Left lung (tissue), 10 donors: ENCODE measurements around the gene NID1. TPM values are rescaled to one million over a fixed set of nuclear protein-coding genes. Genes with fewer than 3 reads are reported as not detected.

Source experiments
- ATAC-seq: fragments of 200-7000 bp; cut with Tn5 transposase; one replicate; pipeline ENCODE4 v1.9.1; 2020; ENCODE audit warnings: moderate library complexity
- DNase-seq, 4 donors: peaks; one replicate each; pipeline ENCODE4 v3.0.0-alpha.2; 2013 to 2020
- H3K27ac ChIP-seq, 2 donors: fragments of 200-600 bp; sonication (generic) in 1 of 2; one replicate each; pipeline versions ENCODE4 v1.5.0 to v1.8.0; 2020 to 2021
- H3K27me3 ChIP-seq, 2 donors: fragments of 200-600 bp; sonication (generic) in 1 of 2; one replicate each; pipeline versions ENCODE4 v1.5.0 to v1.8.0; 2020 to 2021
- H3K36me3 ChIP-seq, 2 donors: fragments of 200-600 bp; sonication (generic) in 1 of 2; one replicate each; pipeline versions ENCODE4 v1.5.0 to v1.8.0; 2020 to 2021
- H3K4me1 ChIP-seq, 2 donors: fragments of 200-600 bp; one replicate each; pipeline ENCODE4 v1.8.0; 2021
- H3K4me3 ChIP-seq, 2 donors: fragments of 200-600 bp; sonication (generic) in 1 of 2; one replicate each; pipeline versions ENCODE4 v1.5.0 to v1.8.0; 2020 to 2021; ENCODE audit warnings: mild to moderate bottlenecking in 1 of 2
- H3K9me3 ChIP-seq, 2 donors: fragments of 200-600 bp; sonication (generic) in 1 of 2; one replicate each; pipeline versions ENCODE4 v1.5.0 to v1.8.0; 2020 to 2021
- intact Hi-C, 2 donors: fragments of 100-400 bp; cut with DNase I; formaldehyde crosslinking; loops; one replicate each; pipeline versions ENCODE4 v1.11.2 to v1.14.2; 2022
- polyA plus RNA-seq, 6 donors: library from polyadenylated mRNA; unstranded; fragments of 120-200 nt; gene quantifications; one replicate each; pipeline ENCODE4 v1.2.1, GENCODE V29; 2013; ENCODE audit not compliant: insufficient read length in 6 of 6
- total RNA-seq, 2 donors: library from RNA; stranded (reverse); fragmentation: NEBNext Ultra II Directional; extraction: Animal tissue kit (Norgen Biotek cat#: 25700); gene quantifications; one replicate each; pipeline ENCODE4 v1.2.1, GENCODE V29; 2021
- TF ChIP-seq, protein P1 (sequence below), 2 donors: fragments of 200-600 bp; sonication (generic) in 1 of 2; IDR thresholded peaks; one replicate each; pipeline versions ENCODE4 v1.5.0 to v1.8.0; 2021; ENCODE audit warnings: antibody characterized with exemption in 2 of 2
- donor health status: DM: no; HTN: yes; CAD: no.
- donor health status: DM: no; HTN: no; CAD: no.

The NID1 gene
- total and polyA plus RNA-seq, 8 donors: 55.4 to 233 (median 218) TPM

DNA sequence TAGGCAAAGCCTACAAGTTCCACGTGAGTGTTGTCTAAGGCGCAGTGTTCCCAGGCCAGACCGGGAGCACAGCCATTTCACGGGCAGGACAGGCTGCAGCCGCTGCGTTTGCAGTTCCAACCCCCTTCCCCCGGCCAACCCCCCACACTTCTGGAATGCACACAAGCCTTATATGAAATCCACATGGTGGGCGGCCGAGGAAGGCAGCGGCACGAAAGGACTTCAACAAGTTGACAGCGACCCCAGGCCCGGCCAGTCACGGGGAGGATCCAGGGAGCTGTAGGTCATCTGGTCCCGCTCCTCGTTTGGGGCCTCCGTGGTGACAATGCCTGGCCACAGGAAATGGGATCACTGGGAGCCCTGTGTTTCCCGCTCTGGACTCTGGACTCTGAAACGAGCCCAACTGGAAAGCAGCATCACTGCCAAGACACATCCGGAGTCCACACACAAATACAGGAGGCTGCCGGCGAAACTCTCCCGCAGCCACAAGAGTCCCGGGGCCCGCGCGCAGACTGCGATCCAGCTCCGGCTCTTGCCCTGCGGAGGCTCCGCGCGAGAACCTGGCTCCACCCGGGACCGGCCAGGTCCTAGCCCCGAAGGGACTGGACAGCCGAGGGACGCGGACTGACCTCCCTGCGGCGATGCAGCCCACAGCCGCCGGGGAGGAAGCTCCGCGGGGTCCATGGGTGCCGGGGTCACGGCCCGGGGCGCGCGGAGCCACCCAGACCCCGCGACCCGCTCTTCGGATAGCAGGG lies 794 bp downstream of the NID1 start:
- H3K9me3 ChIP-seq: no peaks in the 10 kb centered on the region

DNA sequence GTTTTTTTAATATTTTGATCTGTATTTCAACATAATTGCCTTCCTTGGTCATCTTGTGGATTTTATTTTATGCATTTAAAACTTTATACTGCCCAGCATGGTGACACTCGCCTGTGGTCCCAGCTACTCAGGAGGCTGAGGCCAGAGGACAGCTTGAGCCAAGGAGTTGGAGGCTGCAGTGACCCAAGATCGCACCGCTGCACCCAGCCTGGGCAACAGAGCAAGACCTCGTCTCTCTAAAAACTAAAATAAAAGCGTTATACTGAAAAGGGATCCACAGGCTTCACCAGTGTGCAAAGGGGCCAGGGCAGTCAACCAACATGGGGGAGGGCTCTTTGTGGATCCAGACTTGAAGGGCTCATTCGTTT lies 1.4 kb downstream of the NID1 start:
- ATAC-seq (no peak), DNase-seq (no peak)
- Histone ChIP-seq H3K4me3 (peak overlapping the region; percentile 65 to 68), H3K4me1 (peaks cover 0 to 35% of the 10 kb centered on the region in 2 donors), H3K27ac (peak overlapping the region; percentile 82 to 85), H3K27me3 (peaks cover 12 to 47% of the 10 kb centered on the region in 2 donors), H3K36me3 (no peaks in the 10 kb centered on the region), H3K9me3 (no peaks in the 10 kb centered on the region)
- intact Hi-C loops: no loop called here
- TF ChIP-seq, protein P1, sequence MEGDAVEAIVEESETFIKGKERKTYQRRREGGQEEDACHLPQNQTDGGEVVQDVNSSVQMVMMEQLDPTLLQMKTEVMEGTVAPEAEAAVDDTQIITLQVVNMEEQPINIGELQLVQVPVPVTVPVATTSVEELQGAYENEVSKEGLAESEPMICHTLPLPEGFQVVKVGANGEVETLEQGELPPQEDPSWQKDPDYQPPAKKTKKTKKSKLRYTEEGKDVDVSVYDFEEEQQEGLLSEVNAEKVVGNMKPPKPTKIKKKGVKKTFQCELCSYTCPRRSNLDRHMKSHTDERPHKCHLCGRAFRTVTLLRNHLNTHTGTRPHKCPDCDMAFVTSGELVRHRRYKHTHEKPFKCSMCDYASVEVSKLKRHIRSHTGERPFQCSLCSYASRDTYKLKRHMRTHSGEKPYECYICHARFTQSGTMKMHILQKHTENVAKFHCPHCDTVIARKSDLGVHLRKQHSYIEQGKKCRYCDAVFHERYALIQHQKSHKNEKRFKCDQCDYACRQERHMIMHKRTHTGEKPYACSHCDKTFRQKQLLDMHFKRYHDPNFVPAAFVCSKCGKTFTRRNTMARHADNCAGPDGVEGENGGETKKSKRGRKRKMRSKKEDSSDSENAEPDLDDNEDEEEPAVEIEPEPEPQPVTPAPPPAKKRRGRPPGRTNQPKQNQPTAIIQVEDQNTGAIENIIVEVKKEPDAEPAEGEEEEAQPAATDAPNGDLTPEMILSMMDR (IDR thresholded peaks at IDR 0.05): no peak

More for the DNA sequence above, 794 bp downstream of the NID1 start:
- H3K4me3 ChIP-seq: peak overlapping the region; percentile 65 to 68
- TF ChIP-seq, protein P1 (IDR thresholded peaks at IDR 0.05): no peak
- intact Hi-C loops: no loop called here
- ATAC-seq (peak; percentile 30), DNase-seq (peak; percentile 41 to 89 (median 84))
- H3K36me3 ChIP-seq: no peaks in the 10 kb centered on the region
- peaks cover 12 to 47% of the 10 kb centered on the region in 2 donors for H3K27me3 ChIP-seq
- peak overlapping the region; percentile 82 to 85 for H3K27ac ChIP-seq
- H3K4me1 ChIP-seq: peaks cover 0 to 35% of the 10 kb centered on the region in 2 donors

DNA sequence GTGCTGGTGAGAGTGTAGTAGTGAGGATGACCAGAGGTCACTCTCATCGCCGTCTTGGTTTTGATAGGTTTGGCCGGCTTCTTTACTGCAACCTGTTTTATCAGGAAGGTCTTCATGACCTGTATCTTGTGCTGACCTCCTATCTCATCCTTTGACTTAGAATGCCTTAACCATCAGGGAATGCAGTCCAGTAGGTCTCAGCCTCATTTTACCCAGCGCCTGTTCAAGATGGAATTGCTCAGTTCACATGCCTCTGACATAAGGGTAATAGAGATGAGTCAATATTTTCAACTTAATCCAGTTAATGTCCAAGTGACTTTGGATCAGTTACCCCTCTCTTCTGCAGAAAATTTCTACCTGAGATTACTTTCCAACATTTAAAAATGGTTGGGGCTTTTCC lies 4.6 kb downstream of the NID1 start:
- H3K36me3 ChIP-seq: no peaks in the 10 kb centered on the region
- no peak overlapping the region for H3K27ac ChIP-seq
- H3K9me3 ChIP-seq: no peaks in the 10 kb centered on the region
- TF ChIP-seq, protein P1 (IDR thresholded peaks at IDR 0.05): no peak
- peaks cover 0 to 15% of the 10 kb centered on the region in 2 donors for H3K4me1 ChIP-seq
- no peak overlapping the region for H3K4me3 ChIP-seq
- intact Hi-C loops: no loop called here
- no peak for DNase-seq
- peaks cover 9 to 37% of the 10 kb centered on the region in 2 donors for H3K27me3 ChIP-seq
- no peak for ATAC-seq

- no peak for DNase-seq
- Histone ChIP-seq H3K9me3 (no peaks in the 10 kb centered on the region), H3K27ac (no peak overlapping the region), H3K4me3 (no peak overlapping the region), H3K36me3 (no peaks in the 10 kb centered on the region), H3K27me3 (peaks cover 0 to 24% of the 10 kb centered on the region in 2 donors), H3K4me1 (peaks cover 0 to 3% of the 10 kb centered on the region in 2 donors)
- intact Hi-C loops: no loop called here
- no peak for ATAC-seq
- TF ChIP-seq, protein P1 (IDR thresholded peaks at IDR 0.05): no peak
Observed at GRCh38 chr1:236059011-236059410, 5.9 kb downstream of the NID1 start.

- Histone ChIP-seq H3K27me3 (peaks cover 0 to 17% of the 10 kb centered on the region in 2 donors), H3K9me3 (no peaks in the 10 kb centered on the region), H3K4me1 (no peaks in the 10 kb centered on the region), H3K36me3 (no peaks in the 10 kb centered on the region), H3K27ac (no peak overlapping the region), H3K4me3 (no peak overlapping the region)
- DNase-seq (no peak), ATAC-seq (no peak)
- intact Hi-C loops: no loop called here
- TF ChIP-seq, protein P1 (IDR thresholded peaks at IDR 0.05): no peak
Observed at GRCh38 chr1:236058141-236058934, 6.6 kb downstream of the NID1 start.
